HepG2 (cell line): ENCODE data around the gene MAP9.

Source experiments
- CREB1 ChIP-seq, 2 experiments: fragments of 450-650 bp in 1 of 2; IDR thresholded peaks; 2 replicates each; pipeline ENCODE4 v1.6.1; 2016 to 2017; ENCODE audit warnings: control low read depth in 1 of 2, mild to moderate bottlenecking in 1 of 2, missing compliant biosample characterization in 1 of 2, missing genetic modification characterization in 1 of 2
- CREM ChIP-seq, 2 experiments: sonication (generic) in 1 of 2; formaldehyde crosslinking in 1 of 2; IDR thresholded peaks; 2 replicates each; pipeline versions ENCODE4 v1.4.0 to v1.6.1; 2016 to 2020; ENCODE audit warnings: antibody characterized with exemption in 1 of 2, mild to moderate bottlenecking in 1 of 2, missing genetic modification reagents in 1 of 2
- DPF2 ChIP-seq: sonication (generic); formaldehyde crosslinking; IDR thresholded peaks from 2 replicates; pipeline ENCODE4 v1.4.0; 2020; ENCODE audit warnings: mild to moderate bottlenecking, low read depth, missing genetic modification reagents, borderline replicate concordance
- KLF6 ChIP-seq: IDR thresholded peaks from 2 replicates; pipeline ENCODE4 v1.8.0; 2016; ENCODE audit warnings: missing biosample characterization, missing genetic modification reagents
- MLX ChIP-seq: IDR thresholded peaks from 2 replicates; pipeline ENCODE4 v1.6.1; 2016
- NAIF1 ChIP-seq: sonication (generic); formaldehyde crosslinking; IDR thresholded peaks from 2 replicates; pipeline ENCODE4 v1.5.0; 2020; ENCODE audit warnings: mild to moderate bottlenecking, missing genetic modification reagents, borderline replicate concordance
- NFIC ChIP-seq: IDR thresholded peaks from 2 replicates; pipeline ENCODE4 v1.6.1; 2012; ENCODE audit warnings: mild to moderate bottlenecking, low read length, inconsistent platforms
- POLR2AphosphoS5 ChIP-seq: IDR thresholded peaks from 2 replicates; pipeline ENCODE4 v1.6.1; 2012; ENCODE audit warnings: low read depth, low read length
- RELA ChIP-seq: sonication (generic); formaldehyde crosslinking; IDR thresholded peaks from 2 replicates; pipeline ENCODE4 v1.4.0; 2020; ENCODE audit warnings: missing genetic modification reagents
- SOX5 ChIP-seq: IDR thresholded peaks from 2 replicates; pipeline ENCODE4 v1.6.1; 2016; ENCODE audit warnings: borderline replicate concordance

GRCh38 chr4:155307731-155308277, 69.0 kb downstream of the MAP9 start:
- TF ChIP-seq CREM (IDR thresholded peaks at IDR 0.05): no peak
- TF ChIP-seq CREM (CRISPR knock-in tag; IDR thresholded peaks at IDR 0.05): no peak
- no peak for TF ChIP-seq CREB1 (IDR thresholded peaks at IDR 0.05)
- TF ChIP-seq CREB1 (CRISPR knock-in tag; IDR thresholded peaks at IDR 0.05): no peak
- TF ChIP-seq SOX5: no peak
- no peak for TF ChIP-seq NFIC
- no peak for TF ChIP-seq DPF2 (CRISPR knock-in tag)
- TF ChIP-seq RELA (CRISPR knock-in tag): no peak
- no peak for TF ChIP-seq POLR2AphosphoS5
- no peak for TF ChIP-seq NAIF1 (CRISPR knock-in tag)
- no peak for TF ChIP-seq MLX (CRISPR knock-in tag)
- TF ChIP-seq KLF6 (CRISPR knock-in tag): no peak
